GM10847 (cell line): ENCODE measurements around the gene SARS2.
A peak's percentile ranks its signal among the peaks of the same experiment; 100 is the strongest.

Experiments used
- POLR2A ChIP-seq: IDR thresholded peaks from 2 replicates; pipeline ENCODE4 v1.6.1; 2011; ENCODE audit not compliant: insufficient read length; ENCODE audit errors: extremely low read depth

SARS2 gene

GRCh38 chr19:38911388-38912001, 19.1 kb downstream of the SARS2 start:
- no peak for TF ChIP-seq POLR2A

GRCh38 chr19:38910488-38910887, 20.1 kb downstream of the SARS2 start:
- no peak for TF ChIP-seq POLR2A

GRCh38 chr19:38908911-38909310, 21.7 kb downstream of the SARS2 start:
- TF ChIP-seq POLR2A: no peak

GRCh38 chr19:38907670-38908069, 22.9 kb downstream of the SARS2 start:
- no peak for TF ChIP-seq POLR2A

GRCh38 chr19:38907227-38907626, 23.3 kb downstream of the SARS2 start:
- no peak for TF ChIP-seq POLR2A

- no peak for TF ChIP-seq POLR2A
Observed at GRCh38 chr19:38905620-38906019, 24.9 kb downstream of the SARS2 start.

- no peak for TF ChIP-seq POLR2A
Observed at GRCh38 chr19:38904581-38905539, 25.7 kb downstream of the SARS2 start.

- no peak for TF ChIP-seq POLR2A
Observed at GRCh38 chr19:38901683-38902082, 28.9 kb downstream of the SARS2 start.

GRCh38 chr19:38900743-38901190, 29.8 kb downstream of the SARS2 start:
- TF ChIP-seq POLR2A: no peak

- TF ChIP-seq POLR2A: no peak
Observed at GRCh38 chr19:38900202-38900629, 30.3 kb downstream of the SARS2 start.

- TF ChIP-seq POLR2A: peak; percentile 58
Observed at GRCh38 chr19:38899447-38900201, 30.9 kb downstream of the SARS2 start, which contains the start of the genes NFKBIB and SIRT2. NFKBIB (plus strand) TSS chr19:38899969; CDS start chr19:38900033, 64 bp downstream. SIRT2 (minus strand) TSS chr19:38899618; CDS start chr19:38899521, 97 bp downstream.

- TF ChIP-seq POLR2A: no peak
Observed at GRCh38 chr19:38898788-38899446, 31.6 kb downstream of the SARS2 start.

GRCh38 chr19:38894968-38895367, 35.6 kb downstream of the SARS2 start:
- TF ChIP-seq POLR2A: no peak

- no peak for TF ChIP-seq POLR2A
Observed at GRCh38 chr19:38893341-38893771, 37.2 kb downstream of the SARS2 start.

- no peak for TF ChIP-seq POLR2A
Observed at GRCh38 chr19:38892841-38893240, 37.7 kb downstream of the SARS2 start.
